Left renal cortex interstitium (tissue), 4 donors: ENCODE results near the gene DAPK3. TPM values are rescaled to one million over a fixed set of nuclear protein-coding genes. Genes with fewer than 3 reads are reported as not detected.
"Not testable (repeated sequence)": the region's sequence is repeated elsewhere in the genome, so short reads cannot be mapped to it uniquely, and the experiment has no call there.

ENCODE experiments used
- DNase-seq, 4 donors: peaks; one replicate each; pipeline ENCODE4 v3.0.0-alpha.2; 2013; ENCODE audit warnings: low read depth in 4 of 4, low spot score in 2 of 4, missing footprints in 1 of 4
- polyA plus RNA-seq, 4 donors: library from polyadenylated mRNA; unstranded; fragments of 120-200 nt; gene quantifications; one replicate each; pipeline ENCODE4 v1.2.1, GENCODE V29; 2013; ENCODE audit not compliant: insufficient read length in 4 of 4

The DAPK3 gene
- polyA plus RNA-seq, 4 donors: 34.4 to 52.3 (median 47.1) TPM

GRCh38 chr19:3980353-3981251 is 9.7 kb upstream of the DAPK3 start:
- no peak for DNase-seq

GRCh38 chr19:3979674-3980352 is 8.9 kb upstream of the DAPK3 start:
- no peak for DNase-seq

GRCh38 chr19:3979289-3979673 is 8.4 kb upstream of the DAPK3 start:
- DNase-seq: no peak

- DNase-seq: no peak
Measured at GRCh38 chr19:3978145-3978544, 7.2 kb upstream of the DAPK3 start.

GRCh38 chr19:3977242-3978143 is 6.6 kb upstream of the DAPK3 start:
- DNase-seq: no peak

- no peak for DNase-seq
Measured at GRCh38 chr19:3976495-3977241, 5.8 kb upstream of the DAPK3 start.

- DNase-seq: no peak
Measured at GRCh38 chr19:3975637-3976087, 4.8 kb upstream of the DAPK3 start.

- no peak for DNase-seq
Measured at GRCh38 chr19:3975144-3975543, 4.2 kb upstream of the DAPK3 start.

- no peak for DNase-seq
Measured at GRCh38 chr19:3970313-3970807, 539 bp downstream of the DAPK3 start.

- DNase-seq: no peak
Measured at GRCh38 chr19:3969435-3970312, 1.2 kb downstream of the DAPK3 start.

- peak in 2 of 4 donors; percentile 72 to 84 for DNase-seq
Measured at GRCh38 chr19:3968556-3969434, 2.1 kb downstream of the DAPK3 start.

- DNase-seq: not testable (repeated sequence)
Measured at GRCh38 chr19:3967983-3968382, 2.9 kb downstream of the DAPK3 start.

- no peak for DNase-seq
Measured at GRCh38 chr19:3966051-3967017, 4.6 kb downstream of the DAPK3 start.

- DNase-seq: no peak
Measured at GRCh38 chr19:3964256-3965194, 6.4 kb downstream of the DAPK3 start.

- DNase-seq: no peak
Measured at GRCh38 chr19:3963458-3964255, 7.2 kb downstream of the DAPK3 start.
